Upper lobe of right lung (tissue), 1 donor: ENCODE results near the gene BICD1. TPM values are rescaled to one million over a fixed set of nuclear protein-coding genes. Genes with fewer than 3 reads are reported as not detected.

Experiments
- ATAC-seq: fragments of 200-7000 bp; cut with Tn5 transposase; one replicate; pipeline ENCODE4 v1.9.1; 2020; ENCODE audit warnings: mild to moderate bottlenecking, moderate library complexity
- DNase-seq: peaks from one replicate; pipeline ENCODE4 v3.0.0-alpha.2; 2020
- H3K27ac ChIP-seq: fragments of 200-600 bp; one replicate; pipeline ENCODE4 v1.8.0; 2022
- H3K27me3 ChIP-seq: fragments of 200-600 bp; one replicate; pipeline ENCODE4 v1.8.0; 2022; ENCODE audit warnings: mild to moderate bottlenecking
- H3K36me3 ChIP-seq: fragments of 200-600 bp; one replicate; pipeline ENCODE4 v1.8.0; 2022
- H3K4me1 ChIP-seq: fragments of 200-600 bp; one replicate; pipeline ENCODE4 v1.8.0; 2022
- H3K4me3 ChIP-seq: fragments of 200-600 bp; one replicate; pipeline ENCODE4 v1.8.0; 2022; ENCODE audit warnings: mild to moderate bottlenecking
- H3K9me3 ChIP-seq: fragments of 200-600 bp; one replicate; pipeline ENCODE4 v1.8.0; 2022
- CTCF ChIP-seq: fragments of 200-600 bp; IDR thresholded peaks from one replicate; pipeline ENCODE4 v1.8.0; 2022; ENCODE audit warnings: antibody characterized with exemption
- intact Hi-C: fragments of 100-400 bp; cut with DNase I; formaldehyde crosslinking; loops from one replicate; pipeline ENCODE4 v1.11.0; 2022
- total RNA-seq: library from RNA; stranded (reverse); fragmentation: NEBNext Ultra II Directional; extraction: Animal tissue kit (Norgen Biotek cat#: 25700); gene quantifications from one replicate; pipeline ENCODE4 v1.2.1, GENCODE V29; 2021
- donor health status: DM: no; HTN: yes; CAD: no; lungs with severe emphysema.

Gene BICD1
- total RNA-seq, 1 donor from 2014 or later, result 18.0 TPM

- intact Hi-C loops, result no loop called here
- Histone ChIP-seq H3K9me3 (no peaks in the 10 kb centered on the region), H3K4me3 (no peak overlapping the region), H3K36me3 (no peaks in the 10 kb centered on the region), H3K27me3 (no peaks in the 10 kb centered on the region), H3K27ac (no peak overlapping the region), H3K4me1 (no peaks in the 10 kb centered on the region)
- ATAC-seq (no peak), DNase-seq (no peak)
- no peak for TF ChIP-seq CTCF
Observed at GRCh38 chr12:32146074-32146873, 39.6 kb downstream of the BICD1 start.

DNA sequence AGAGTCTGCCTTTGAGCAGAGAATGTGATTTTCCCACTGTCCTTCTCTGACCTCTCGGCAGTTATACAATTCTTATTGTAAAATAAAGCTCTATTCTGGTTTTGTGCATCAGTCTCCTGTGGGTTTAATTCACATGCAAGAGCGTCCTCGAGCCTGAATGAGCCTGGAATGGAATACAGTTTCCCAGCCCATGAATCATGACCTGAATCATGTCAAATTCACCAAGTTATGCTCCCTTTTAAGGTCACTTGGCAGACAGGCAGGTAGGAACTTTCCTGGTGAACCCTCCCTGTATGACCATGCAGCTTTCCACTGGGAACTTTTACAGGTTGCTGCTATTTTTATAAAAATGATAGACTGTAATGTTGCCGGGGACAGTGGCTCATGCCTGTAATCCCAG lies 41.7 kb downstream of the BICD1 start:
- no peaks in the 10 kb centered on the region for H3K36me3 ChIP-seq
- no peaks in the 10 kb centered on the region for H3K9me3 ChIP-seq
- no peak for ATAC-seq
- no peak for DNase-seq
- no peak overlapping the region for H3K4me3 ChIP-seq
- H3K27ac ChIP-seq, result no peak overlapping the region
- intact Hi-C loops, result no loop called here
- H3K4me1 ChIP-seq, result no peaks in the 10 kb centered on the region
- no peak for TF ChIP-seq CTCF
- H3K27me3 ChIP-seq, result no peaks in the 10 kb centered on the region

DNA sequence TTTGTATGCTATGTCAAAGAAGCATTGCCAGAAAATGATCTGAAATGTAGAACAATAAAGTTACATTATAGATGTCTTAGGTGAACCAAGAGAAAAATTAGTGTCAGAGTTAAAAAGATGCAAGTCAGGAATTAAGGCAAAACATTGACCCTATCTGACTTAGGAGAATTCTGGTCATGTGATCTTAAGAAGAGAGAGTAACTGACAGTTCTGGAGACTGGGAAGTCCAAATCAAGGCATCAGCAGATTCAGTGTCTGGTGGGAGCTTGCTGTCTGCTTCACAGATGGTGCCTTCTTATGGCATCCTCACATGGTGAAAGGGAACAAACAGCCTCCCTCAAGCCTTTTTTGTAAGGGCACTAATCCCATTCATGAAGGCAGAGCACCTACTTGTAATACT lies 42.8 kb downstream of the BICD1 start:
- no peak for DNase-seq

DNA sequence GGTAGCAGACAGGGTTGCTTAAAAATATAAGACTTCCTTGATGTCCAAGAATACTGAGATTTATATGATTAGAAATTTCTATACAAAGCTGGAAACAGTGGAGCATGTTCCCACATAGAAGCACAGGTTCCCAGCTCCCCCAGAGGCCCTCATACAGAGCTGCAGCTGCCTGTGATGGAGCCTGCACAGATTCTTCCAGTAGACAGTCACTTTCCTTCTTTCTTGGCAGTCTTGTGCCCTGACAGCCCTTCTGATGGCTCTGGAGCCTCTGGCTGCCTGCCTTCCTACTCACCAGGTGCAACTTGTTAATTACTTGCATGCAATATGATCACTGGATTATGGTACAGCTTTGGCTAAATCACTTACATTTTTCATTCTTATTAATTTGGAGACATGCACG lies 44.4 kb downstream of the BICD1 start:
- no peaks in the 10 kb centered on the region for H3K36me3 ChIP-seq
- H3K4me1 ChIP-seq, result no peaks in the 10 kb centered on the region
- intact Hi-C loops, result no loop called here
- no peak for TF ChIP-seq CTCF
- H3K27me3 ChIP-seq, result no peaks in the 10 kb centered on the region
- ATAC-seq, result no peak
- H3K27ac ChIP-seq, result no peak overlapping the region
- H3K9me3 ChIP-seq, result no peaks in the 10 kb centered on the region
- no peak for DNase-seq
- no peak overlapping the region for H3K4me3 ChIP-seq

More for the DNA sequence above, 42.8 kb downstream of the BICD1 start:
- Histone ChIP-seq H3K27me3 (no peaks in the 10 kb centered on the region), H3K27ac (no peak overlapping the region), H3K4me1 (no peaks in the 10 kb centered on the region), H3K36me3 (no peaks in the 10 kb centered on the region), H3K4me3 (no peak overlapping the region), H3K9me3 (no peaks in the 10 kb centered on the region)
- no peak for ATAC-seq
- intact Hi-C loops, result no loop called here
- no peak for TF ChIP-seq CTCF

DNA sequence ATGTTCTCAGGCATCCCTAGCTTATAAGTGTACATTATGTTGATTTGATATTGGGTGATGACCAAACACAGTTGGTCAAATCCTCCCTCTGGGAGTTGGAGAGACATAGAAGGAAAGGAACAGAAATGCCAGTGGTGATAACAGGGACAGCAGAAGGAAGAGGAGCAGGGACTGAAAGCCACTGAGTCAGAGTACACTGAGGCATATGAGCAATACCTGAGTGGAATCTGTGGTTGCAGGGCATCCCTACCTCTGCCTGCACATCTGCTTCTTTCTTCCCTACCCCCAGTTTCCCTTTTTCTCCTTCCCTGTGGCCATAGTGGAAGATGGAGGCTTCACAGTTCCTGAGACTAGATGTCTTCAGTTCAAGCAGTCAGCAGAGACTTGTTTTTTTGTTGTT lies 44.9 kb downstream of the BICD1 start:
- no peaks in the 10 kb centered on the region for H3K9me3 ChIP-seq
- H3K27me3 ChIP-seq, result no peaks in the 10 kb centered on the region
- H3K4me3 ChIP-seq, result no peak overlapping the region
- no peak for TF ChIP-seq CTCF
- no peak overlapping the region for H3K27ac ChIP-seq
- ATAC-seq (no peak), DNase-seq (no peak)
- no peaks in the 10 kb centered on the region for H3K36me3 ChIP-seq
- H3K4me1 ChIP-seq, result no peaks in the 10 kb centered on the region
- intact Hi-C loops, result no loop called here
